ENCODE data around the gene GDPD4. TPM values are rescaled to one million over a fixed set of nuclear protein-coding genes. Genes with fewer than 3 reads are reported as not detected.

Gene GDPD4
- total RNA-seq, 6 donors from 2014 or later: not detected

DNA sequence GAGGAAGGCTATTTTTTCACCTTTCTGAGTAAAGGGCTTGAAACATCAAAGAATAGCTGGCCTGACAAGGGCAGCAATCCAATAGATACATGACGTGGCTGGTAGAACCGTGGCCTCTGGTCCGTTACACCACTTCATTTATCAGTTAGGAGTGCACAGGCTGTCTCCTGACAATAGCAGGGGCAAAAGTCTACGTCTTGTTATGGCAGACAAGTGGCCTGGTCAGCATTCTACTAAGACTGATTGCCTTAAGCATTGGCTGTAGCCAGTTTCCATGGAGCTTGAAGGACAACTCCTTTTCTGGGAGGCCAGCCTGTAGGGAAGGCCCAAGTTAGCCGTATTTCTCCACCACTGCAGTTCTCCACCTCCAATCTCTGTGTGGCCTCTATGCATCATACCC is 9.2 kb upstream of the GDPD4 start:
- H3K4me1 ChIP-seq: no peaks in the 10 kb centered on the region
- ATAC-seq (ENCODE audit: low FRiP score in 2 of 2): no peak
- TF ChIP-seq, protein P1, sequence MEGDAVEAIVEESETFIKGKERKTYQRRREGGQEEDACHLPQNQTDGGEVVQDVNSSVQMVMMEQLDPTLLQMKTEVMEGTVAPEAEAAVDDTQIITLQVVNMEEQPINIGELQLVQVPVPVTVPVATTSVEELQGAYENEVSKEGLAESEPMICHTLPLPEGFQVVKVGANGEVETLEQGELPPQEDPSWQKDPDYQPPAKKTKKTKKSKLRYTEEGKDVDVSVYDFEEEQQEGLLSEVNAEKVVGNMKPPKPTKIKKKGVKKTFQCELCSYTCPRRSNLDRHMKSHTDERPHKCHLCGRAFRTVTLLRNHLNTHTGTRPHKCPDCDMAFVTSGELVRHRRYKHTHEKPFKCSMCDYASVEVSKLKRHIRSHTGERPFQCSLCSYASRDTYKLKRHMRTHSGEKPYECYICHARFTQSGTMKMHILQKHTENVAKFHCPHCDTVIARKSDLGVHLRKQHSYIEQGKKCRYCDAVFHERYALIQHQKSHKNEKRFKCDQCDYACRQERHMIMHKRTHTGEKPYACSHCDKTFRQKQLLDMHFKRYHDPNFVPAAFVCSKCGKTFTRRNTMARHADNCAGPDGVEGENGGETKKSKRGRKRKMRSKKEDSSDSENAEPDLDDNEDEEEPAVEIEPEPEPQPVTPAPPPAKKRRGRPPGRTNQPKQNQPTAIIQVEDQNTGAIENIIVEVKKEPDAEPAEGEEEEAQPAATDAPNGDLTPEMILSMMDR (IDR thresholded peaks at IDR 0.05): no peak
- no peak for TF ChIP-seq POLR2A (IDR thresholded peaks at IDR 0.05)
- TF ChIP-seq EP300 (IDR thresholded peaks at IDR 0.05): no peak
- no peak for TF ChIP-seq POLR2AphosphoS5 (IDR thresholded peaks at IDR 0.05)
- no peaks in the 10 kb centered on the region for H3K36me3 ChIP-seq
- no peaks in the 10 kb centered on the region for H3K9me3 ChIP-seq
- 66 to 78% methylated on average over 5 of the region's 5 CpGs for WGBS, 2 donors
- no peaks in the 10 kb centered on the region for H3K27me3 ChIP-seq
- no peak overlapping the region for H3K27ac ChIP-seq
- no peak for DNase-seq
- no peak overlapping the region for H3K4me3 ChIP-seq

DNA sequence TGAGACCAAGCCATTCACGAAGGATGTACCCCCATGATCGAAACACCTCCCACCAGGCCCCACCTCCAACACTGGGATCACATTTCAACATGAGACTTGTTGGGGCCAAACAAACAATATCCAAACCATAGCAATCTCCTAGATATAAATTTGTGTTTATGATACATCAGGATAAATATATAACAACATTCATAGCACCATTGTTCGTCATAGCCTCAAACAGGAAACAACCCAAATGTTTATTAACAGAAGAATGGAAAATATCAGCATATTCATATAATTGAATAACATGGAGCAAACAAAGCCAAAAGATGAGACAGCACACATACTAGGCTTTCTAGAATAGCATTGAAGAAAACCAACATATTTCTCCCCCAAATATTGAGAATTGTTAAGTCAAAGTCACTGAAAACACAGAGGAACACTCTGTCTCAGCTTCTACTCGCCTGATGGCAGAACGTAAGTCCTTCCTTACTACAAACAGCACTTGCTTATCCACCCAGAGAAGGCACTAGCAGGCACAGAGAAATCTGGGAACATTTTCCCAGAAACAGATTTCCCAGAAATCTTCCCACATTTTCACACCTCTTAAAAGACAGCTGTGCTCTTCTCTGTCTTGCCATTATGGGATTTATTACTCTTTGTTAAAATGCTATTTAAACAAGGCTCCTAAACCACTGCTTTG is 8.1 kb upstream of the GDPD4 start:
- Histone ChIP-seq H3K4me3 (no peak overlapping the region), H3K36me3 (no peaks in the 10 kb centered on the region), H3K4me1 (no peaks in the 10 kb centered on the region), H3K27ac (no peak overlapping the region), H3K27me3 (no peaks in the 10 kb centered on the region), H3K9me3 (no peaks in the 10 kb centered on the region)
- WGBS, 2 donors: 61 to 75% methylated on average over 5 of the region's 5 CpGs
- ATAC-seq (ENCODE audit: low FRiP score in 2 of 2) (no peak), DNase-seq (no peak)
- TF ChIP-seq POLR2A (IDR thresholded peaks at IDR 0.05) (no peak), POLR2AphosphoS5 (IDR thresholded peaks at IDR 0.05) (no peak), EP300 (IDR thresholded peaks at IDR 0.05) (no peak)
- TF ChIP-seq, protein P1 (IDR thresholded peaks at IDR 0.05): no peak

DNA sequence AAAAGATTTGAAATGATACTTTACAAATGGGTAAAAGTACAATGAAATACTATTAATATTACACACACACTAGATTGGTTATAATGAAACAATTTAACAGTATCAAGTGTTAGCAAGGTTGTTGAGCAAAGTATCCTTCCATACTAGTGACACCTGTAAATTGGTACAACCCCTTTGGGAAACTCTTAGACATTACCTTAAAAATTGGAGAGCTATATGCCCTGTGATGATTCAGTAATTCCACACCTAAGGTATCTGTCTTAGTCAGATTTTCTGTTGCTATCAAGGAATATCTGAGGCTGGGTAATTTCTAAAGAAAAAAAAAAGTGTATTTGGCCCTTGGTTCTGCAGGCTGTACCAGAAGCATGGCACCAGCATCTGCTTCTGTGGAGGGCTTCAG is 7.4 kb upstream of the GDPD4 start:
- ATAC-seq (ENCODE audit: low FRiP score in 2 of 2) (no peak), DNase-seq (no peak)
- Histone ChIP-seq H3K4me1 (no peaks in the 10 kb centered on the region), H3K4me3 (no peak overlapping the region), H3K27ac (no peak overlapping the region), H3K9me3 (no peaks in the 10 kb centered on the region), H3K27me3 (no peaks in the 10 kb centered on the region), H3K36me3 (no peaks in the 10 kb centered on the region)
- TF ChIP-seq, protein P1 (IDR thresholded peaks at IDR 0.05): no peak
- TF ChIP-seq POLR2A (IDR thresholded peaks at IDR 0.05) (no peak), EP300 (IDR thresholded peaks at IDR 0.05) (no peak), POLR2AphosphoS5 (IDR thresholded peaks at IDR 0.05) (no peak)

DNA sequence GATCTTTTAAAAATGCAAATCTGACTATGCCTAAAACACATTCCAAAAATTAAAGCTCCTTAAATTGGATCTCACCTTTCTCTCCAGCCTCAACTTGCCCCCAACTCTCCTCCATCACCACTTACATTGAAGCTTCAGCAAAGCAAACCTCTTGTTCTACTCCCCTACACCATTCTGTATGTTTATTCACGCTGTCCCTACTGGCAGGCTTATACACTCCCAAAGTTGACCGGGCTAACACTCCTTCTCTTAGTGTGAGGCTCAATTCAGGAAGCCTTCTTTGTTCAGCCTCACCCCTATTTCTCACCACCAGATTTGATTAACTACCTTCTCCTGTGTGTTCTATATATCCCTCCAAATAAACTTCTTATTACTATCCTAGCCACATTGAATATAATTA is 1.8 kb upstream of the GDPD4 start:
- Histone ChIP-seq H3K9me3 (no peaks in the 10 kb centered on the region), H3K36me3 (no peaks in the 10 kb centered on the region), H3K27me3 (no peaks in the 10 kb centered on the region), H3K4me3 (no peak overlapping the region), H3K4me1 (no peaks in the 10 kb centered on the region), H3K27ac (no peak overlapping the region)
- DNase-seq (no peak), ATAC-seq (ENCODE audit: low FRiP score in 2 of 2) (no peak)
- WGBS, 2 donors: 86 to 88% methylated on average over 2 of the region's 2 CpGs
- TF ChIP-seq POLR2A (IDR thresholded peaks at IDR 0.05) (no peak), EP300 (IDR thresholded peaks at IDR 0.05) (no peak), POLR2AphosphoS5 (IDR thresholded peaks at IDR 0.05) (no peak)
- TF ChIP-seq, protein P1 (IDR thresholded peaks at IDR 0.05): no peak

DNA sequence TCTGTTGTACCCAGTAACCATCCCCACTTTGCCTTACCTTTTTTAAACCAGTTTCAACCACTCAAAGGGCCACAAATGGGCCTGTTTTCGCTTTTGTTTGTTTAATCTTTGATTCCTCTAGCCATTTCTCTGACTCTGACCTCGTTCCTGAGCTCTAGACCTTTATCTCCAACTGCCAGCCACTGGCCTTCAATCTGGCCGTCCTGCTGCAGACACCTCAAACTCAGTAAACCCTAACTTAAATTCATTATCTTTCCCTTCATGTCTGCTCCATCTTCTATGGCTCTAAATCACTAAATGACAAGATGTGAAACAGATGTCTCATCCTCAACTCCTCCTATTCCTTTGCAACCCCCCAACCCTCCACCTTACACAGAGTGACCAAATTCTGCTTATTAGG is 1.3 kb upstream of the GDPD4 start:
- Histone ChIP-seq H3K36me3 (no peaks in the 10 kb centered on the region), H3K27ac (no peak overlapping the region), H3K27me3 (no peaks in the 10 kb centered on the region), H3K4me1 (no peaks in the 10 kb centered on the region), H3K9me3 (no peaks in the 10 kb centered on the region), H3K4me3 (no peak overlapping the region)
- WGBS, 2 donors: 79 to 83% methylated on average over 3 of the region's 3 CpGs
- TF ChIP-seq EP300 (IDR thresholded peaks at IDR 0.05): no peak
- no peak for TF ChIP-seq POLR2AphosphoS5 (IDR thresholded peaks at IDR 0.05)
- TF ChIP-seq POLR2A (IDR thresholded peaks at IDR 0.05): no peak
- TF ChIP-seq, protein P1 (IDR thresholded peaks at IDR 0.05): no peak
- DNase-seq (no peak), ATAC-seq (ENCODE audit: low FRiP score in 2 of 2) (no peak)

Measured in upper lobe of left lung (tissue), 6 donors.